CD1c-positive myeloid dendritic cell (primary cell): Measurements from ENCODE around the gene HIF1A.
"Not testable (repeated sequence)": the region's sequence is repeated elsewhere in the genome, so short reads cannot be mapped to it uniquely, and the experiment has no call there.

Source experiments
- DNase-seq: peaks from one replicate; pipeline ENCODE4 v3.0.0-alpha.2; 2016; ENCODE audit errors: extremely low spot score

The HIF1A gene

DNA sequence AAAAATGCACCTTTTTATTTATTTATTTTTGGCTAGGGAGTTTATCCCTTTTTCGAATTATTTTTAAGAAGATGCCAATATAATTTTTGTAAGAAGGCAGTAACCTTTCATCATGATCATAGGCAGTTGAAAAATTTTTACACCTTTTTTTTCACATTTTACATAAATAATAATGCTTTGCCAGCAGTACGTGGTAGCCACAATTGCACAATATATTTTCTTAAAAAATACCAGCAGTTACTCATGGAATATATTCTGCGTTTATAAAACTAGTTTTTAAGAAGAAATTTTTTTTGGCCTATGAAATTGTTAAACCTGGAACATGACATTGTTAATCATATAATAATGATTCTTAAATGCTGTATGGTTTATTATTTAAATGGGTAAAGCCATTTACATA, 52.0 kb downstream of the HIF1A start:
- DNase-seq, result no peak

DNA sequence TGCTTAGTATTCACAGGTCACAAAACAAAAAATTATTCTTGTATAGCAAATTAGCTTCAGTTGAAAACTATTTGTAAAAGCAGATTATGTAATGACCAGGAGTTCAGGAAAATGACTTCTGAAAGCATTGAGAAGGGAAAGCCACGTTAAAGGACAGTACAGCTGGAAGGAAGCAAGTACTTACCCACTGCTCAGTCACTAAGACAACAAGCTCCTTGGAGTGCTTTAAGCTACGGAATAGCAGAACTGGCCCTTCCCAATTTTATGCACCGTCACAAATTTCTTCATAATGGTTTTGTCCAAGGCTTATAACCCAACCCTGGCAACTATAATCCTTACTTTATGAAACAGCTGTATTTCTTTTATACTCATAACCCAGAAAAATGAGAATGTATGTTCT, 54.0 kb downstream of the HIF1A start:
- peak; percentile 80 for DNase-seq

DNA sequence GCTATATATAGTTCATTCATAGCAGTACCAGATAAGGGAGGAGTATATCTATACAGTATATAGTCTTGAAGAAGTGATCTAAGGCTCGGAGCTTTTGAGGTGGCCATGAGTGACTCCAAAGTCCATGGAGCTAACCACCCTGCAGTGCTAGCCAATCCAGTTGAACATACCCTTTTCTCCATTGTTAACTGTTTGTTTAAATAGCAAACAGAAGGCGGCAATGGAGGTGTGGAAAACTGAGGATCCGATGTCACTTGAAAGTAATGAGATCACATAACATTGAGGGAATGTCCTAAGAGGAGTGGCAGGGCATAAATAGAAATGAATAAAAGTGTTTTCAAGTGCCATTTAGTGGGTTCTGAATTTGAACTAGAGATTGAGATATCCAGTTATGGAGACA, 54.6 kb downstream of the HIF1A start:
- DNase-seq, result no peak

DNA sequence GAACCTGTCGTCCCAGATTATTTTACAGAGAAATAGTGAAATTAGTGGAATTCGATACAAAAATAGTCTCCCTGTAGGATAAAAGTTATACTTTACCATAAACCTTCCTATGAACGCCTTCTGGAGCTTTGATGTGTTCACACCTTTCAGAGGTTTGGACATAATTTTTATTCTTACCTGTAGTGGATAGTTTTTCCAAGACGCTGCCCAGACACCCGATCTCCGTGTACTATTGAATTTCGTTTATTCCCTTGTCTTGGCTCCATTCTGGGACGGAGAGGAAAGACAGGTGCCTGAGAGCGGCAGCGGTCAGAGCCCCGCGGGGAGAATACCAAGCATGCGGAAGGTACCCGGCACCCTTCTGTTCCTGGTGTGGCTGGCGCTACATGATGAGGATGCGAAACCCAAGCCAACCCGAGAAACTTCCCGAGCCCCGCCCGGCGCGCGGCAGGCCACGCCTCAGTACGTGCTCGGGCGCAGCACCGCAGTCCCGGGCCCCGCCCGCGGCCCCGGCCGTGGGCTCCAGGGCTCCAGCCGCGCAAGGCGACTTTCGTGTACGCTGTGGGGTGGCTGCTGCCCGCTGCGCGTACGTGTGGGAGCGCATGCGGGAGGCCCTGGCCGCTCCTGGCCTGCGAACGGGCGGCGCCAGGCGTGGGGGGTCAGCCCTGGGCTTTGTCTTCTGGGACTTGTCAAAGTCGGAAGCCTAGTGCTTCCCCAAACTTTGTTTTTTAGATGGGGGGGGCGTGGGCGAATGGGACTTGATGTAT, 55.6 kb downstream of the HIF1A start:
- peak; percentile 94 for DNase-seq

DNA sequence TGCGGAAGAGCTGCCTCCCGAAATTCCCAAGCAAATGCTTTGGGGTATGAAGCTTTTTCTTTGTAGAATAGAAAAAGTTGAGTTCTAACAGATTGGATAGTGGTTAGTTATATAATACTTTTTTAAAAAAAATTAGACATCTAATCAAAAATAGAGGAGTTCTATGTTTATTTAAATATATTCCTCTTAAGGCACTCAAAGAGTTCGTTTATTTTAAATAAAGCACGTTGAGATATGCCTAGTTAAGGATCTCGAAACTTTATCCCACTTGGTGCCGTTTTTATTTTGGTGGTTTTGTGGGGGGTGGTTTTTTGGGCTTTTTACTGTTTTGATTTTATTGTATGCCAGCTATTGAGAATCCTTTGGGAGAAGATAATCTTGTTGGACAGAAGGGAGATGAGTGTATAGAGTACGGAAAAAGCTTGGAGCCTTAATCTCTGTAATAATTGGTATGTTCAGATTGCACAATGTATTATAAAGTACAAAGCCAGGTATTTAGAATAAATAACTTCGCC, 56.2 kb downstream of the HIF1A start:
- no peak for DNase-seq

DNA sequence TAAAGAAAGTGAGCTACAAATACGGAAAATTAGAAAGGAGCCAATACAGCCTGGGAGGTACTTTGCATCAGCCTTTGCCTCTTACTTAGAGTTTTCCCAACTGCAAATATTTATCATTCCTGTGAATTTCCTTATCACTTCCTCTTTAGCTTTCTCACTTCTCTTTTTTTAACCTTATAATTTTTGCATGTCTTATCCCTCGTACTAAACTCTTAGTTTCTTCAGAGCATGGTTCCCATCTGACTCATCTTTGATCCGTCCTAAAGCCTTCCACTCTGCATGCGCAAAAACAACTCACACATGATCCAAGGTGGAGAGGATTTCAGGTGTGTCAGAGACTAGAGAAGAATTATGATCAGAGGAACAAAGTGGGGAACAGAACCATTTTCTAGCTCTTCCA, 57.3 kb downstream of the HIF1A start:
- DNase-seq, result peak; percentile 82

DNA sequence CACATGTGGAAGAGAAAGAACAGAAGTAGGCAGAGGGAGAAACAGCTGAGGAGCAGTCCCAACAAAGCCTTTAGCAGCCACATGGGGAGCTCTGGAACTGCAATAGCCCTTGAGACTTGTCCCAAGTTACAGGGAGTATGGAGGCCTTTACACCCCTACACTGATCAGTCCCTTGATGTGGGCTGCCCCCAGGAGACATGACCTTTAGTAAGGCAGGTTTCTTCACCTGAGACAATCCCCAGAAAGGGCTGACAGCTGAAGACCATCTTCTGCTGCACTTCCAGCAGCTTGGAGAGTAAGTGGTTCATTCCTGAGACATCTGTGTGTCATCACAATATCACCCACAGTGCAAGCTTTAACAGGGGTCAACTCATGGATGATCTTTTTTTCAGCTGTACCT, 58.3 kb downstream of the HIF1A start:
- DNase-seq, result no peak

- DNase-seq, result no peak
Measured at GRCh38 chr14:61754627-61755381, 59.5 kb downstream of the HIF1A start.

- DNase-seq, result not testable (repeated sequence)
Measured at GRCh38 chr14:61755382-61755742, 60.0 kb downstream of the HIF1A start.

- DNase-seq, result no peak
Measured at GRCh38 chr14:61756135-61756534, 60.8 kb downstream of the HIF1A start.

- no peak for DNase-seq
Measured at GRCh38 chr14:61759878-61760277, 64.6 kb downstream of the HIF1A start.

DNA sequence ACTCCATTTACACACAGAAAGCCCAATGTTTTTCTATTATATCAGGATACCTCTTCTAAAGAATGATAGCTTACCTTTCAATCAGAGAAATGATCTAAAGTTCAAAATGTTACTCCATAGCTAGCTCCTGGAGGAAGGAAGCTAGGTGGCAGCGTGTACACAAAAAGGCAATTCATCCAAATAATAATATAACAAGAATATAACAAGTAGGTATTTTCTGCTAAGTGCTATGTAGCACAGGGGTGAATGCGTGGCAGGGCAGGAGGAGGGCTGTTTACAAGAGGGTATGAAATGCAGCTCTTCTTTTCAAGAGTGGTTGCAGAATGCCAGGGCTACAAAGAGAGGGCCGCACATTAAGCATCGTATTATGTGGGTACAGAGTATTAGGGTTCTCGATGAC, 66.2 kb downstream of the HIF1A start:
- DNase-seq, result no peak

DNA sequence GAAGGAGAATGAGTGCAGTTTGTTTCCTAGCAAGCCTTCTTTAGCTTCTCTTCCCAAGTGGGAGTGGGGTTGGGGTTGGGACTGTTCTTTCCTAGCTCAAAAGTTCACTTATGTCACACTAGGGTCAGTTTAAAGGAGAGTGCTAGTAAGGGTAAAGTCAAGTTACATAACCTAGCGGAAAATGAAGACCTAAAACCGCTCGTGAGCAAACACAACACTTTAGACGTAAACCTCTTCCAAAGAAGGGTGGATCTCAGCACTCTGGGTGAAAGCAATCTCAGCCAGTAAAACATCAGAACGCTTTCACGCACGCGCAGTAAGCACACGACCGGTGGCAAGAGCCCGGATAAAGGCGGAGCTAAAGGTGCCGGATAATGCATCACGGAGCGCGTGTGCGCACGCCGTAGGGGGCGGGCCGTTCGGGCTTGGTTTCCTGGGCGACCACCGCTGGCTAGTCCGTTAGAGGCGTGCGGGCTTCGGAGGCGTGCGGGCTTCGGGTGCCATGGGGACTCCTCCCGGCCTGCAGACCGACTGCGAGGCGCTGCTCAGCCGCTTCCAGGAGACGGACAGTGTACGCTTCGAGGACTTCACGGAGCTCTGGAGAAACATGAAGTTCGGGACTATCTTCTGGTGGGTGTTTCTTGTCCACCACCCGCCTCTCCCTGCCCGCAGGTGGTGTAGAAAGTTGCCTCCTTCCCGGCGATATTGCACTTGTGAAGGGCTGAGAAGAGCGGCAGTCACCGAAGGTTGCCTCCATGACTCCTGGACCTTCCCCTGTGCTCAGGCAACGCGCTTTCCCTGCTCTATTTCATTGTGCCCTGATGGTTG, 66.9 kb downstream of the HIF1A start, which contains the start of gene SNAPC1:
Gene SNAPC1, plus strand, starts transcription at position 462 of the 828 bp plus-strand sequence. Its CDS starts 41 bp downstream, at position 503.
- DNase-seq, result peak; percentile 100

GRCh38 chr14:61764342-61765122, 69.2 kb downstream of the HIF1A start:
- DNase-seq, result no peak

DNA sequence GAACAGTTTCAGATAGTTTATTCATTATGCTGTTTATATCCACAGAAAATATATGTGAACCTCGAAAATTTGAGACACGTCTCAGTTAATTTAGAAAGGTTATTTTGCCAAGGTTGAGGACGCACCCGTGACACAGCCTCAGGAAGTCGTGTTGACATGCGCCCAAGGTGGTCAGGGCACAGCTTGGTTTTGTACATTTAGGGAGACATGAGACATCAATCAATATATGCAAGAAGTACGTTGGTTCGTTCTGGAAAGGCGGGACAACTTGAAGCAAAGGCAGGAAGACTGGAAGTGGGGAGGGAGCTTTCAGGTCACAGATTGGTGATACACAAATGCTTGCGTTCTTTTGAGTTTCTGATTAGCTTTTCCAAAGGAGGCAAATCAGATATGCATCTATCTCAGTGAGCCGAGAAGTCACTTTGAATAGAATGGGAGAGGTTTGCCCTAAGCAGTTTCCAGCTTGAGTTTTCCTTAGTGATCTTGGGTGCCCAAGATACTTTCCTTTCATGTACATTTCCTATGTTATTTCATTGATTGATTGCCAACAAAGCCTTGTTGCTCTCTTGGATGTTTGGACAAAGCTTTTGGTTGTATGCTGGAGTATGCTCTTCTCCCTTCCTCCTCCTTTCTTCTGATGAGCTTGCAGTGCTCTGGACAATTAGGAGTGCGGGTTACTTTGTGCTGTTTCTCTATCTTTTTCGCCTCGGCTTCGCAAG, 70.1 kb downstream of the HIF1A start:
- DNase-seq, result no peak

DNA sequence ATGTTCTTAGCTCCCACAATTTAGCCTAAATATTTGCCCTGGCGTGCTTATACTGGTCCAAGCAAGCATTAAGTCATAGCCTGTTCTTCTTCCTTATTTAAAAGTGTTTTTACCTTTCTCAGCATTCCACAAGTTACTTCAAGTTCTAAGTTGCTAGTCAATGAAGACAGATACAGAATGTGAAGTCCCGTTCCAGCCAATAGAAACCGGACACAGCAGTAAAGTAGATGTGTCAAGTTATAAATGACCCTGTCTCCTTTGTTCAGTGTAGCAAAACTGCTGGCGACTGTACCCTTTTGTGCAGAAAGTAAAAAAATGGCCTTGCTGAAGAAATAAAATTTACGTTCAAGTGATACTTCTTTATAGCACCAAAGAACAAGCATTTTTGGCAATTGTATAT, 70.8 kb downstream of the HIF1A start:
- no peak for DNase-seq

DNA sequence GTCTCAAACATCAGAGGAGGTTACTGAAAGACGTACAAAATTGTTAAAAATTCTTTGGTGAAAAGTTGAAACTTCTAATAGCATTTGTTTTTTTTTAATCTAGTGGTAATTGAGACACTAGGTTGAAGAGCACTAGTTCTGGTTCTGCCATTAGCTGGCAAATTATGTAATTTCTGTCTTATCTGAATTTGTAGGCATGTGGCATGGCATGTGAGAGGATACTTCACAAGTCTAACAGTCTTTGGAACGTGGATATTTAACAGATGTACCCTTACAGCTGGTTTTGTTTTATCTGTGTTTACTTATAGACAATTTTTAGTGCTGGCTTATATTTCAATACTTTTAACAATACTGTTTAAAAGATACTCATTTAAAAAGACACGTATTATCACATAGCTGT, 72.9 kb downstream of the HIF1A start:
- no peak for DNase-seq

DNA sequence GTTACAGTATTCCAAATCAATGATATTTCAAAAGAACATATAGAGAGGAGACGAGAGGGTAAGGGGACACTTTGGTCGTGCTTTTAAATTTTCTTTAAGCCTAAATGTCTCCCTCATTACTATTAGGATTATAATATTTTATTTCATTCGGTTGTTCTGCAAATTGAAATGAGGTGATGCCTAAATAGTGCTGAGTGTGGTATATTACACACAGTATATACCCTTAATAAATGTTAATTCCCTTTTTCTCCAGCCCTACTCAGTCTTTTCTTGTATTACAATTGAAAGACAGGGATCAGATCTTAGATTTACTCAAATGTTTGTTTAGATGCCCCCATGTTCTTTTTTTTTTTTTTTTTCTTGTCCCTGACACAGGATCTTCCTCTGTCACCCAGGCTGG, 74.6 kb downstream of the HIF1A start:
- DNase-seq, result no peak

- no peak for DNase-seq
Measured at GRCh38 chr14:61774861-61775260, 79.5 kb downstream of the HIF1A start.

DNA sequence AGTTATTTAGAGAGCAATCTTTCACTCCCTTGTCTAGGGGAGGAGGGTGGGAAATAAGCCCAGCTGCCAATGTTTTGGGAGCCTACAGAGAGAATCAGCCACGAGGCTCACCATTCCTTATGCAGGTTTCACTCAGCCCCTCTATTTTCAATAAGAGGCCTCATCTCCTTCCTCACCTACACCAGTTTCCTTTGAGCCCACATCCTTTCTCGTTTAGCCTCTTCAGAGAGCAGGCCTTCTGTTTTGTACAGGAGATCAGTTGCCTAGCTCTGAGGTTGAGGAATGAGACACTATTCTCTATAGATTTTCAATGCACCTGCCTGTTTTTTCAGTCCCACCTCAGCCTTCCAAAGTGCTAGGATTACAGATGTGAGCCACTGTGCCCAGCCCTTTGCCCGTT, 84.8 kb downstream of the HIF1A start:
- no peak for DNase-seq

DNA sequence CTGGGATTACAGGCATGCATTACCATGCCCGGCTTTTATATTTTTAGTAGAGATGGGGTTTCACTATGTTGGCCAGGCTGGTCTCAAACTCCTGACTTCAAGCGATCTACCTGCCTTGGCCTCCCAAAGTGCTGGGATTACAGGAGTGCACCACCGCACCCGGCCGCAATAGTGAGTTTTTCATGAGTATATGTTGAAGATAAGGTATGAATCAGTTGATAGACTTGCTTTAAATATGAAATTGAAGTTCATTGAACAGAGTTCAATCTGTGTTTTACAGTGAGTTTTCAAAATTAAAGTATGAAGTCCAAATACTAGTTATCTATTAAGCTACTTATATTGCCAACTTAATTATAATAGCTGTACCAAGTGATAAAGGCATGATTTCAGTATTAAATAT, 102.0 kb downstream of the HIF1A start:
- DNase-seq, result no peak
